ENCODE data around the gene MRGPRF. TPM values are rescaled to one million over a fixed set of nuclear protein-coding genes. Genes with fewer than 3 reads are reported as not detected.

MRGPRF gene
- 10 to 100 TPM; 13.0 to 29.6 (median 19.2) TPM for polyA plus RNA-seq (ENCODE audit: insufficient read length in 10 of 10)
- long read RNA-seq, donor 1, transcript MRGPRF-201 (3 exons, 2,295 nt) = major isoform, 5 of 5 reads
- long read RNA-seq, donor 1, partial matches to known transcripts = 0 of 5 reads
- long read RNA-seq, donor 1, other reads (novel, unspliced or antisense) = 0 of 5 reads
- long read RNA-seq, donor 2, transcript MRGPRF-201 (3 exons, 2,295 nt) = major isoform, 6 of 6 reads
- long read RNA-seq, donor 2, partial matches to known transcripts = 0 of 6 reads
- long read RNA-seq, donor 2, other reads (novel, unspliced or antisense) = 0 of 6 reads
- long read RNA-seq, donor 3 = 0 reads
- long read RNA-seq, donor 4, transcript MRGPRF-201 (3 exons, 2,295 nt) = major isoform, 6 of 14 reads
- long read RNA-seq, donor 4, partial matches to known transcripts = 8 of 14 reads
- long read RNA-seq, donor 4, other reads (novel, unspliced or antisense) = 0 of 14 reads
- long read RNA-seq, donor 5, transcript MRGPRF-201 (3 exons, 2,295 nt) = major isoform, 13 of 13 reads
- long read RNA-seq, donor 5, partial matches to known transcripts = 0 of 13 reads
- long read RNA-seq, donor 5, other reads (novel, unspliced or antisense) = 0 of 13 reads
- long read RNA-seq, donor 6, transcript MRGPRF-201 (3 exons, 2,295 nt) = major isoform, 10 of 10 reads
- long read RNA-seq, donor 6, partial matches to known transcripts = 0 of 10 reads
- long read RNA-seq, donor 6, other reads (novel, unspliced or antisense) = 0 of 10 reads
- long read RNA-seq, donor 7, partial matches to known transcripts = 0 of 4 reads
- long read RNA-seq, donor 7, other reads (novel, unspliced or antisense) = 0 of 4 reads
- long read RNA-seq, donor 8, transcript MRGPRF-201 (3 exons, 2,295 nt) = major isoform, 7 of 7 reads
- long read RNA-seq, donor 8, partial matches to known transcripts = 0 of 7 reads
- long read RNA-seq, donor 8, other reads (novel, unspliced or antisense) = 0 of 7 reads
- long read RNA-seq, donor 9, partial matches to known transcripts = 0 of 4 reads
- long read RNA-seq, donor 9, other reads (novel, unspliced or antisense) = 0 of 4 reads

DNA sequence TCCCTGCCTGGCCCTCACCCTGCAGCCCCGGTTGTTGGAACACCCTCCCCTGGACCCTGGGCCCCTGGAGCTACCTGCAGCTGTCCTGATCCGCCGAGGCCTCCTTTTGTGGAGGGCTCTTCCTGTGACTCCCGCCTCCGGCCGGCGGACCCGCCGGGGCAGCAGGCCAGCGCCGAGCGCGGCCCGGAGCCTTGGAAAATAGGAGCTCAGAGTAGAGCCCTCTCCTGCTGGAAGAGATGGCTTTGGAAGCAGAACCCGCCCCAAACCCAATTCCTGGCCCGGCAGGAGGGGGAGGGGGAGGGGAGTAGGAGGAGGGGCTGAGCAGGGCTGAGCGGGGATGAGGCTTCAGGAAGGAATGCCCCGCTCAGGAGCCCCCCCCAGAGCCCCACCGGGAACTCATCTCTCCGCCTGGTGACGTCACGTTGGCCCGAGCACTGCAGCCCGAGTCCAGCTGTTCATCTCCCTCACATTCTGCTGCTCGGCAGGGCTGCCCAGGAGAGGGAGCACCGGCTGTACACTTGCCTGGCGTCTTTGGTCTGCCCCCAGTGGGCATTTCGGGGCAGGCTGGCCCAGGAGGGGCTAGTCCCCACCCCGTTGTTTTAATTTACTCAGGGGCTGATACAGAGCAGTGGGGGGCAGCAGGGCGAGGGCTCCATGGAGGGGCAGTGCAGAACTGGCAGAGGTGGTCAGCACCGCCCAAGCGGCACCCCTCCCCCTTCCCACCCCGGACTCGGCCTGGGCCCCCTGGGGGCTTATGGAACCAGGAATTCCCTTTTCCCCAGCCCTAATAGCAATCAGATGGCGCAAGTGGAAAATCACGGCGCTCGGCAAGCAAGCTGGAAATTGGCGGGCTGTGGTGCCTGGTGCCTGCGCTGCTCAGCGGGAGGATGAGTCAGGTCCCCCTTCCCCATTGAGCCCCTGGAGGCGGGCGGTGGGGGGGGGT lies at the start of gene MRGPRF:
TSS of gene MRGPRF (minus strand) at position 238 of the 943 bp plus-strand sequence. CDS start 3,345 bp downstream, outside the sequence.
- DNase-seq = peak; percentile 91 to 97 (median 94)

DNA sequence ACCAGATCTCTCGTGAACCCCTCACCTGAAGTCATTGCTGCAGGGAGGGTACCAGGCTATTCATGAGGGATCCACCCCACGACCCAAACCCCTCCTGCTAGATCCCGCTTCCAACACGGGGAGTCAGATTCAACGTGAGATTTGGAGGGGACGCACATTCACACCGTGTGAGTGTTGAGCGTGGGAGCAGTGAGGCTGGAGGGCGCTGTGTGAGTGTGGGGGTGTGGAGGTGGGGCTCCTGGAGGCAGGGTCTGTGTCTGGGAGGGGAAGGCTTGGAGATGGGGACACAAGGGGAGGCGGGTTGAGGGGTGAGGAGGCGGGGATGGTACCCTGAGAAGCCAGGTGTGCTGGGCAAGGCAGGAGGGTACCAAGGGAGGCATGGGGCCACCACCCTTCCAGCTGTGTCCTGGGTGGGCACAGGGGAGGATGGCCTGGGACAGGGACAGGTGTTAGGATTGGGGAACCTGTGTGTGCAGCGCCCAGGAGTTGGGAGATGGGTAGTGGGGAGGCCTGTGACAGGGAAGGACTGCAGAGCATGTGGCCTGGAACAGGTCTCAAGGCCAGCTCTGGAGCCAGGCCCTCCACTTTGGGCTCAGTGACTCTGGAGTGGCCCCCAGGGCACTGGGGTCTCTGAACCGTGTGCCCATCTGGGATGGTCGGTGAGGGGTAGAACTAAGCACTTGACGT lies 49.3 kb upstream of the MRGPRF start:
- no peak for DNase-seq

DNA sequence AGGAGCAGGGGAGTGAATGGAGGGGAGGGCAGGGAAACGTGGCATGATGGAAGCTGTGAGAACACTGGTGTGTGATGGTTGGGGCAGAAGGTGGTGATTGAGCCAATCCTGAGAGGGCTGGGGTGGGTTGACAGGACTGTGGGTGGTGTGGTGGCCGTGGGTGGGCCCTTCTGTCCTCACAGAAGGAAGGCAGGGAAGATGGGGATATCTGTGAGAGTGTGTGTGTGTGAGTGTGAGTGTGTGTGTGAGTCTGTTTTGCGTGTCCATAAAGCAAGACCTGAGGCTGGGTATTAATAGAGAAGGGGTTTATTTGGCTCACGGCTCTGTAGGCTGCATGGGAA lies 48.6 kb upstream of the MRGPRF start:
- no peak for DNase-seq

DNA sequence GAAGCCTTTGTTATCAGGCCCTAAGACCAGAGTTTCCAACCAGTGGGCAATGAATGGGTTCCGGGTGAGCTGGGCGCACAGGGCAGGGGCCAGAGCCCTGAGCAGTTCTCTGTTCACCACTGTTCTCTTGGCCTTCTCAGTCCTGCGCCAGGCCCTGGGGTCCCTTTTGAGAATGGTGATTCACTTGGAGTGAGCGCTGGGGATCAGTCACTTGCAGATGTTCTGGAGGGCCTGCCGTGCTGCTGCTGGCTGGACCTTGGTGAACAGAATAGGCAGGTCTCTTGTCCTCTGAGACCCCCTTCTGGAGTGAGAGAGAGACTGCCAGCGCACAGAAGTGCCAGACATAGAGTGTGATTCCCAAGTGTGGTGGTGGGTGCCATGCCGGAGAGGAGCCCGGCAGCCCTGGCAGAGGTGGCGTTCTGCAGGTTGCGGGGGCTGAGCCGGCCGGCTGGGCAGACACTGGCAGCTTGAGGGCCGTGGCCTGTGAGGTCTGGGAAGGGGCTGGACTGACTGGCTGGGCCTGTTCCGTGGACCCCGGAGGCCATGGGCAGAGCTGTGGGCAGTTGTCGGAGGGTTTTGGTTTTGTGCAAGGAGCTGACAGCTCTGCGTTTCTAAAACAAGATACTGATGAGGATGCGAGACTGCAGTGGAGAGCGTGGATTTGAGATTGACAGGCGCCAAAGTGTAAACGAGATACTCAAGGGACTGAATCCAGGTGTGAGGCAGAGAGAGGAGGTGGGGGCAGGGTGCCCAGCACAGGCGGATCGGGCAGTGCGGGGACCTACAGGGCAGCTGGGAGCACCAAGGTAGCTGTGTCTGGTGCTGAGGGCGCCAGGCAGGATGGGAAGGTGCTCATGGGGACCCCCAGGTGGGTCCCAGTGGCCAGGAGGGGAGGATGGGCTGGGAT lies 48.0 kb upstream of the MRGPRF start:
- DNase-seq = no peak

- DNase-seq = no peak
Observed at GRCh38 chr11:69059985-69060384, 46.9 kb upstream of the MRGPRF start.

DNA sequence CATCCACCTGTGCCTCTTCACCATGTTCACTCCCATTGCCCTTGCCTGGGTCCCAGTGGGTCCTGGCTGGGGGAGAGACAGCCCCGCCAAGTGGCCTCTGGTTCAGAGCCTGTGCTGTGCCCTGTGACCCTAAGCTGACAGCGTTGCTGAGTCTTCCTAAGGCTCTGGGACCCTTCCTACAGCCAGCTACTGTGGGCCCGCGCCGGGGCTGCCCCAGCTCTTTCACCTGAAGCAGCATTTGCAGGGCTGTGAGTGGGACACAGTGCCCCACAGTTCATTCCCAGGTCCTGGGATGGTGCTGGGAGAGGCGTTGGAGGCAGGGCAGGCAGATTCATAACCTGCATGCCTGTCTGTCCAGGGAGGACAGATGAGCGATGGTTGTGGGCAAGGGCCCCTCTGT lies 46.4 kb upstream of the MRGPRF start:
- DNase-seq = no peak

DNA sequence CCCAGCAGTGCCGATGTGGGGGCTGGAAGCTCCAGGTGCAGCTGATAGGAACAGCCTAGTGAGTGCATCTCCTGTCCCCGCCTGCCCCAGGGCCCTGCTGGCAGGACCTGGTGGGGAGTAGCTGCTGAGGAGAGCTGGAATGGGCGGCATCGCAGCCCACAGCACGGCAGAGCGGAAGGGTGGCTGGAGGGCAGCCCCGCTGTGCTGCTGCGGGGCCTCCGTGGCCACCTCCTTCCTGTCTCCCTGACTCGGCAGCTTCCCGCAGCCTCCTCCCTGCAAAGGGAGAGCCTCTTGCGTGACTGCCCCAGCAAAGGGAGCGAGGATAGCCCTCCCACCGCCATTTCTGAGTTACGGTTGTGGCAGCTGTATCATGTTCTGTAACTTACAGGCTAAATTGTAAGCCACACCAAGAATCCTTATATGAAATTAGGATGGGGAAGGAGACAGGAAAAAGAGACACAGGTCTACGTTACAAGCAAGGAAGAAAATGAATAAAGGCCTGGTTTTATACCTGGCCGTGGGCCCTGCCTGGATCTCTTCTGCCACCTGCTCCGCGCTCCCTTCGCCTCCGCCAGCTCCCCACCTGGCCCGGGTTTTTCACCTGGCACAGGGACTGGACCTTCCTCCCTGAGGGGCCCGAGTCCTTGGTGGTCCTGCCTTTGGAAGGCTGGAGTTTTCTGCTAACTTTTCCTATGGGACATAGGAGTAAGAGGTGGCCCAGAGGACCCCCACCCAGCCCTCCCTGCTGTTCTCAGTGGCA lies 45.6 kb upstream of the MRGPRF start:
- no peak for DNase-seq

DNA sequence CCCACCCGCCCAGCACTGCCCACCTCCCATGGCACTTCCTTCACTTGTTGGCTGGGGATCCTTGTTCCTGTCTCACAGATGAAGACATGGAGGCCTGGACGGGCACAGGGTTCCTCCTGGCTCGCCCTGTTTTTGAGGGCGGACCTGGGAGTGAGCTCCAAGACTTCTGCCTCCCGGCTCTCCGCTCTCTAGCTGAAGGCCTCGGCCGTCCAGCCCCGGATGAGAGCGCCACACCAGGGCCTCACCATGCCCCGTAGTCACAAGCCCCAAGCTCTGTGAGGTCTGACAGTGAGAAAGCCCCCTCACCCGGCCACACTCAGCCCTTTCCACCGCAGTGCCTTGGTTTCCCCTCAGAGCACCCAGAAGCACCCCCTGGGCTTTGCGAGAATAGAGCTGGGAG lies 44.8 kb upstream of the MRGPRF start:
- no peak for DNase-seq

DNA sequence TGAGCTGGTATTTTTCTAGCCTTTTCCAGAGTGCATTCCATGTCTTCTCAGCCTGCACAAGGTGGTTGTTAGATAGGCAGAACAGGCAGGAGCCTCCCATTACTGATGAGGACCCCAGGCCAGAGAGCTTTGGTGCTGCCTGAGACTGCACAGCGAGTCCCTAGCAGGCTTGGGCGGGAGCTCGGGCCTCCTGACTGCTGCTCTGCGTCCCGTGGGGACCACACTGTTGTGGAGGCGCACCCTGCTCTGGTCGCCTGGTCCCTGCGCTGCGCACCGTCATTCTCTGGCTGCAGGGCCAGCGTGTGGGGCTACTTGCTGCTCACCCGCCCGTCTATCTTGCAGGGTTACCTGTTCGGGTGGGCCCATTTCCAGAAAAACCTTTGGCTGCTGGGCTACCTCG lies 44.2 kb upstream of the MRGPRF start:
- no peak for DNase-seq

DNA sequence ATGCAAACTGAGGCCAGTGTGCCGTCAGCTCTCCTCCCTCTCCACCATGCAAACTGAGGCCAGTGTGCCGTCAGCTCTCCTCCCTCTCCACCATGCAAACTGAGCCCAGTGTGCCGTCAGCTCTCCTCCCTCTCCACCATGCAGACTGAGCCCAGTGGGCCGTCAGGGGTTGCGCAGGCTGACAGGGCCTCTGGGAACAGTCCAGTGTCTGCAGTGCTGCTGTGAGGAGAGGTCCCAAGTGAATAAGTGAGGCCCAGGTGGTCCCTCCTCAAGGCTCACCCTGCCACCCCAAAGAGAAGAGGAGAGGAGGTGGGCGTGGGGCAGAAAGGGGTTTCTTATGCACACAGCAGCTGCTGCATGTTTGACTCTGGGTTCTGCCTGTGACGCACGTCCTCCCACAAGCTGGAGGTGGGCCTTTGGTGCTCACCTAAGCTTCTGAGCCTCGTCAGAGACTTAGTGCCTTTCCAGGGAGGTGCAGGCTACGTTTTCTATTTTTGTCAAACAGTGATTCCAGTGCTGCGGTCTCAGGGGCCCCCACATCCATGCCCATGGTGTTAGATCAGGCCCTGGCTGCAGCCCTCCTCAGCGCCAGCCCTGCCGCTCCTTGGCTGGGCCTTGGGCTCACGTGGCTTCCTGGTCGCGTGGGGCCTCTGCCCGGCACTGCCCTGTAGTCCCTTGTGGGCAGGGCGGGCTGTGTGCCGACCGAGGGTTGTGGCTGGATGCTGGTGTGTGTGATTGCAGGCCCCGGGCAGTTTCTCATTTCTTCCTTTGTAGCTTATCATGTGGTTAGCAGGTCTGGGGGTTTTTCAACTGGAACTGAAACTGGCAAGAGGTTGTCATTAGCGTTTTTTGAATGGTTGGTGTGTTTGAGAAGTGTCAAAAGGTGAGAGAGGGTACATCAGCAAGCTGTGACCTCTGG lies 42.8 kb upstream of the MRGPRF start:
- no peak for DNase-seq

- no peak for DNase-seq
Observed at GRCh38 chr11:69055212-69055586, 42.2 kb upstream of the MRGPRF start.

GRCh38 chr11:69054397-69055211 lies 41.6 kb upstream of the MRGPRF start:
- DNase-seq = no peak

- DNase-seq = no peak
Observed at GRCh38 chr11:69053546-69054396, 40.7 kb upstream of the MRGPRF start.

GRCh38 chr11:69053169-69053477 lies 40.1 kb upstream of the MRGPRF start:
- no peak for DNase-seq

GRCh38 chr11:69052343-69053168 lies 39.5 kb upstream of the MRGPRF start:
- no peak for DNase-seq

Data from muscle of back (tissue), 13 donors.